Stimulated activated CD4-positive, alpha-beta T cell treated with anti-CD3 and anti-CD28 coated beads, TNF-alpha, amount 100 ng/mL, for 24 hours (primary cell): ENCODE measurements around the gene CHST2.

Source experiments
- DNase-seq, 3 experiments: peaks; one replicate each; pipeline ENCODE4 v3.0.0-alpha.2; 2020; ENCODE audit warnings: low read depth in 3 of 3

The CHST2 gene

GRCh38 chr3:143167969-143168854, 48.6 kb downstream of the CHST2 start:
- no peak for DNase-seq

- no peak for DNase-seq
Observed at GRCh38 chr3:143168855-143169192, 49.3 kb downstream of the CHST2 start.

- DNase-seq: no peak
Observed at GRCh38 chr3:143170074-143170473, 50.5 kb downstream of the CHST2 start.

DNA sequence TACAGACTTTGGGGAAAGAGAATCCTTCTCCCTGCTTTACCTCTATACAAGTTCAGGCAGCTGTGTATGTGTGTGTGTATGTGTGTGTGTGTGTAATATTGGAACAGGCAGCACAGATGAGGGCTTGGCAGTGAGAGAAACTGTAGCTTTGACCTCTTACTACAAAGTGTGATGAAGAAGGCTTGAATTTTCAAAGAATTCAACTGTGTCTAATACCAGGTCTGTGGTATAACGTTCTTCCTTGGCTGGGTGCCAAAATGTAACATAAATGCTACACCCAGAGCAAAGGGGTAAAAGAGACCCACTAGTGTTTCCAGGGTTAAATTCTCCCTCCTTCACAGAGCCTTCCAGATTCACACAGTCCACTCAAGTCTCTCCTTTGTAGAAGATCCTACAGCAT, 51.1 kb downstream of the CHST2 start:
- DNase-seq: no peak

- DNase-seq: no peak
Observed at GRCh38 chr3:143171141-143171980, 51.8 kb downstream of the CHST2 start.

DNA sequence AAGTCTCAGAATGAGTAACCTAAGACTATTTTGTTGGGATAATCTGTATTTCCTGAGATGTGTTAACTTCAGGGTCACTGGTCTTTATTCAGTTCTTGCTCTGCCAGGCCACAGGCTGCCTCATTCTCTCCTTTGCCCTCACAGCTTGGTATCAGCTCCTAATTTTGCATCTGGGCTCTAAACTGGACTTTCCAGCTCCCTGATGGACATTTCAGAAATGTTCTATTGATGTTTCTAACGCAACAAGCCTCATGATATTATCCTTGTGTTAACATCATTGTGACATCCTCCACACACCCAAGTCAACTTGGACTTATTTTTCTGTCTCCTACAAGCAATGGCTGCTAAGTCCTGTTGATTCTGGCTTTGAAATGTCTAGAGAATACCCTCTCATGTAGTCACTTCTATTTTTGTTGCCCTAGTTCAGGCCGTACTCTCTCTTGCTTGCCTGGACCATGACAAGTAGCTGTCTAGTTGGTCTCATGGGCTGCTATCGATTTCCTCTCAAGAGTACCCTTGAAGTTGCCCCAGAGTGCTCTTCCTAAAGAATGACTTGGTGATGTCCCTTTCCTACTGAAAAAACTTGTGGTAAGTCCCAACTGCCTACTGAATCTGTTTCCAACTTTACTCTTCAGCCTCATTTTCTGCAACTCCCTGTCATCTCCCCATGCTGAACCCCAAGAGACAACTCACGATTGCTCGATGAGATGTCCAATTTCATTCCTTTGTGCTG, 52.7 kb downstream of the CHST2 start:
- no peak for DNase-seq

DNA sequence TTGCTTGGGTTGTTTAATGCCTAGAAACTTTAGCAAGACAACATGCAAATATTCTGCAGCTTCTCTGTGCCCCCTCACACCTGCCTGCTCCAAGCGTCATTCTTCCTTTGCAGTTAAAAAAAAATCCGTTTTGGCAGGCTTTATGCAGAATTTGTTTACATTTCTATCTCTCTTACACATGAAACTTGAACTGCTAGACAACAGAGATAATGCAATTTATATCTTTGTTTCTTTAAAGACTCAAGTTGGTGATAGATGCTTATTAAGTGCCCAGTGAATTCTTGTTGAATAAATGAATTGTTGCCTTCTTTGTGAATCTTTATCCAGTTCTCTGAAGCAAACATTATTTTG, 53.2 kb downstream of the CHST2 start:
- DNase-seq: no peak

- no peak for DNase-seq
Observed at GRCh38 chr3:143173242-143173641, 53.7 kb downstream of the CHST2 start.
